ENCODE results near the gene GORASP2.

Gene GORASP2

DNA sequence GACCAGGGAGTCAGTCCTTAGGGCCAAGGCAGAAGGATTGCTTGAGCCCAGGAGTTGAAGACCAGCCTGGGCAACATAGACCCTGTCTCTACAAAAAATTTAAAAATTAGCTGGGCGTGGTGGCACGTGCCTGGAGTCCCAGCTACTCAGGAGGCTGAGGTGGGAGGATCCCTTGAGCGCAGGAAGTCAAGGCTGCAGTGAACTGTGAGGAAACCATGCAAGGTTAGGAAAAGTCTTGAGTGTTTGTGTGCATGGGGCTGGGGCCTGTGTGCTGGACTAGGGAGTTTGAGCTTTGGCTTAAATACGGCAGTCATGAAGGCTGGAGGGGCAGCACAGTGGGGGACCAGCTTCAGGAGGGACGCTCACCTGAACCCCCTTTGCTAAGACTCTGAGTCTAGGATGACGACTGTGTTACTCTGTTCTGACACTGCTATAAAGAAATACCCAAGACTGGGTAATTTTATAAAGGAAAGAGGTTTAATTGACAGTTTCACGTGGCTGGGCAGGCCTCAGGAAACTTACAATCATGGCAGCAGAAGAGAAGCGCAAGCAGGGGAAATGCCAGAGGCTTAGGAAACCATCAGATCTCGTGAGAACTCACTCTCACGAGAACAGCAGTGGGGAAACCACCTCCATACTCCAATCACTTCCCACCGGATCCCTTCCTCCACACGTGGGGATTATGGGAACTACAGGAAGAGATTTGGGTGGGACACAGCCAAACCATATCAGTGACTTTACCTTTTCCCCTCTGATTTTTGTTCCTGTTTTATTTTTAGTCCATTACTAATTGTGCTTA lies 39.4 kb downstream of the GORASP2 start:
- DNase-seq = no peak

DNA sequence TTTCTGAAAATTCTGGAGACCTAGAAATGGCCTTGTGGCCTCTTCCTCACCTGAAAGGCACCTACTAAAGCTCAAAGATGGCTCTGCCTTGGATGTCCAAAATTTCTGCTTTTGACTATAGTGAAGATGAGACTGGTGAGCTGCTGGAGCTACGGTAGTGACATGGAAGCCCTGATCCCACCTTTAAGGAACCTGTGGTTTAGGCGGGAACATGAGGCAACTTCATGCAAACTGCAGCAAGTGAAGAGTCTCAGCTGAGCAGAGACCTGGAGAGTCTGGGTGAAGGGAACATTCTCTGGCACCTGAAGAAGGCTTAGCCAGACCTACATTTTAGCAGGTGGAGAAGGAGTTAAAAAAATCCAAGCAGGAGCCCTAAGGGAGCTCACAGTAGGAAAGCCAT lies 40.0 kb downstream of the GORASP2 start:
- no peak for DNase-seq

DNA sequence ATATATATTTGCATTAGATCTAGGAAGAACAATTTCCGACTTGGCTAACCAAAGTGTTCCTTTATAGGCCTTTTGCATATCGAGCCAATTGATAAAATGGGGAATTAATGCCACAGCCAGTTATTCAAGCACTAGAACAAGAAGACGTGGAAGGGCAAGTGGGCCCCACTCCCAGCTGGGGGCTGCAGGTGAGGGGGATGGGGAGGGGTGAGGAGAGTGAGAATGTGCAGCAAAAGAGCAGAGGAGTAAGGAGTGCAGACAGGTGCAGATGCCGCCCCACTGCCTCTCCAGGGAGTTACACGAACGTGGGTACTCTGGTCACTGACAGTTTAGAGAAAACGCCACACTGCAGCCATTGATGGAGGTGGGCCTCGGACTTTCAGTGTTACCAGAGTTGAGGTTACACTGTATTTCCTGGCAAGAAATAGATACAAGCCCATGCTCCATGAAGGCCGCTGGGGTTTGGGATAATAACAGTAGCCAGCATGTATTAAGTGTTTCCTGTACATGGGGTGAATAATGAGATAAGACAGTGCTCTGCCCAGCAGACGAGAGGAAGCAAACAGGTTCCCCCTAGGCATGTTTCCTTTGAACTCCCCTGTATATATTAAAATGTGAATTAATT lies 40.9 kb downstream of the GORASP2 start:
- DNase-seq = no peak

DNA sequence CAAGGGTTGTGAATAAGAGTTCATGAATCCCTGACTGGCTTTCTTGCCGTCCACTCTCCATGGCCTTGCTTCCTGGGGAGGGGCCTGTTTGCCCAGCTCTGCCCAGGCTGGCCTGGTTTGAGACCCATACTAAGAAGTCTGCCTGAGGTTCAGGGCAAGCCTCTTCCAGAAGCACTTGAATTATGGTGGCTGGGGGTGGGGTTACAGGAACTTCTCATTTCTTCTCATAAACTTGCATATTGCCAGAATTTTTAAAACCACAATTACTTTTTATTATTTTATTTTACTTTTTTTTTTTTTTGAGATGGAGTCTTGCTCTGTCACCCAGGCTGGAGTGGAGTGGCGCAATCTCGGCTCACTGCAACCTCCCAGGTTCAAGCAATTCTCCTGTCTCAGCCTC lies 42.0 kb downstream of the GORASP2 start:
- no peak for DNase-seq

DNA sequence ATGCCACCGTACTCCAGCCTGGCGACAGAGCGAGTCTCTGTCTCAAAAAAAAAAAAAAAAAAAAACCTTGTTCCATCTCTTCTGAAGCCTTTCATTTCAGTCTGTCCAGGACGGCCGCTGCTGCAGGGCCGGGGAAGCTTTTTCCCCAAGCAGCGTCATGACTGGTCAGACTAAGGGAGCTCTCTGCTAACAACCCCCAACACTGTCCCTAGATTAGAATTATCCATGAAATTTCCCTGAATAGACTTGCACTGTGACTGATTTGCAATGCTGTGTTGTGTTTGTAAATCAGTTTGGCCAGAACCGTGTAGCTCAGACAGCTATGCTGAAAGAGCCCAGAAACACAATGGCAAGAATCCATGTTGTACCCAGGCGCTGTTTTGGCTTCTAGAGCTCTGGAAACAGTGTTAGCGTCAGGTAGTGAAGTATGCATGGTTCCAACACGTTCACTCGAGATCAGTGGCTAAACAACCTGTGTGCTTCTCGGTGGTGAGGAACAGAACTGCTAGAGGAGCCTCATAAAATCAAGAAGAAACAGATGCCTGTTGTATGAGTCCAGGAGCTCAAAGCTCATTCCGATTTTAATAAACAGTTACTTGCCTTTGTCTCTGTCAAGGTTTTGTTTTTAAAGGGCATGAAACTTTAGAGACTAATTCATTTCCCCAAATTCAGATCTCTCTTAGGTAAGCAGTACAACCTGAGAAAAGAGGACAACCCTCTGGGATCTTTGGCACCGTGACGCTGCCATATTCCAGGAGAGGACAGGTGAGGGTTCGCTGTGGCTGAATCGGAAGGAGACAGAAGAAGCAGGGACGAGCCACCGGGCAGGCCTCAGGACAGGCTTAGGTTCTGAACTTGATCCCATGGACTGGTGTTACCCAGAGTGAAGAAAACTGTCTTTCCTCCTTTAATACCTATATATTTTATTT lies 43.5 kb downstream of the GORASP2 start:
- DNase-seq = peak; percentile 42

DNA sequence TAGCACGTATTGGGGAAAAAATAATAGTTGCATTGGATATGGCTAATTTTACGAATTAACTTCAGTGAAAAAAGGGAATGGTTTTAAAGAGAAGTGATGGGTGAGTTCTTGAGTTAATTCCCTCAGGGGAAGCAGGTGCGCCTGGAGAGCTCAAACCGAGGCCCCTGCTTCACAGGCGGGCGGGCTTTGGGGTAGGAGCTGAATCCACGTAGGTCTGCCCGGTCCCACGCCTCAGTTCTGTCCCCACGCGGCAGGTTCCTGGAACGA lies 44.1 kb downstream of the GORASP2 start:
- no peak for DNase-seq

DNA sequence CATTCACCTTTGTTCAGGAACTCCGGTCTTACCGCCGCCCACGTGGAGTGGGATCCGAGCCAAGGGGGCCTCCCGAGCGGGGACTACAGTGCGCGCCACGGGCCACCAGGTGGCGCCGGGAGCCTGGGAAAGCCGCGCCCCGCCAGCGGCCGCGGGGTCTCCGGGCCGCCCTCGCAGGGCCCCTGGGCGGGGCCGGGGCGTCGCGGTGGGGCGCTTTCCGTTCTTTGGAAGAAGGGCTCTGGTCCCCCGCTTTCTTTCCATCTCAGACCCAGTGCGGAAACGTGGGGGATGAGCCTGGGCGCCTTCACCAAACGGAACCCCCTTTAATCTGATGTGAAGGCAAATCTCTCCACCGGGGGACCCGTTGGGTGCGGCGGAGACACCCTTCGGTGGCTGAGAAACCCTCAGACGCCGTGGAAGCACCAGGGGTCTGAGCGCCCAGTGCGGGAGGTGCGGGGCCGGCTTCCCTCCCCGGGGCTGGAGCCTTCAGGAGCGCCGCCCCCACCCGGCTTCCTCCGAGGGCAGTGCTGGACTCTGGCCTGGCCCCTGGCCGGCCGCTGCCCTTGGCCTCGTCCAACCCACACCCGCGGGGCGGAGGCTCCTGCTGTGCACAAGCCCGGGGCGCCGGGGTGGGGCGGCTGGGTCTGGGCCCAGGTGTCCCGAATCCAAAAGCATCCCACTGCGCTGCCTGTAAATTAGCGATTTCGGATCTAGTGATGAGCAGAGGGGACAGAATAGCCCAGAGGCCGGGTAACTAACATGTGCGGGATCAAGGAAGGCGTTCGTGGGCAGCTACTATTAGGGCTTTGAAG lies 44.6 kb downstream of the GORASP2 start:
- peak; percentile 91 for DNase-seq

DNA sequence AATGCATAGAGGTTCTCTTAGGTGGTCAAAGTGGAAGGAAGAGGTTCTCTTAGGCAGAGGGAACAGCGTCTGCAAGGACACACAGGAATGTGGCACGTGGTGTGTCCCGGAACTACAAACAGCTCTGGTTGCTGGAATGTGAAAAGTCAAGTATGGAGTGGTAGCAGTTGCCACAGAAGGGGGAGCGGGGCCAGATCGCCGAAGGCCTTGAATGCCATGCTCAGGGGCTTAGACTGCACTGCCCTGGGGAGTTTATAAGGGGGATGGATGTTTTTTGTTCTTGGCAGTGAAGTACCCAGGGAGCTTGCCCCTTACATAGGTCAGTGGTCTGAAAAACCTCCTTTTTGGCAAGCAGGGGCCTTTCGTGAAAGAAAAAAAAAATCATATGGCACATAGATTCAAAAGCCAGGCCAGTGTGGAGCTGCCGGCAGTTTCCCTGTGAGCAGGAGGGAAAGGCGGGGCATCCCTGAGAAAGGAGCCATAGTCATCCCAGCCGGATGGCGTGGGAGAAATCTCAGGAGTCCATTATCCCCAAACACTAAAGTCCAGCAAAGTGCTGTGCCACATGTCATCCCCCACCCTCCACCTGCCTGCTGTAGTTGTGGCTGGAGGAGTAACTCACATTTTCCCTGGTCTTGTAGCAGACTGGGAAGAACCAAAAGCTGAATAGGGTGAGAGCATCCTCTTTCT lies 45.4 kb downstream of the GORASP2 start:
- DNase-seq = peak; percentile 35

DNA sequence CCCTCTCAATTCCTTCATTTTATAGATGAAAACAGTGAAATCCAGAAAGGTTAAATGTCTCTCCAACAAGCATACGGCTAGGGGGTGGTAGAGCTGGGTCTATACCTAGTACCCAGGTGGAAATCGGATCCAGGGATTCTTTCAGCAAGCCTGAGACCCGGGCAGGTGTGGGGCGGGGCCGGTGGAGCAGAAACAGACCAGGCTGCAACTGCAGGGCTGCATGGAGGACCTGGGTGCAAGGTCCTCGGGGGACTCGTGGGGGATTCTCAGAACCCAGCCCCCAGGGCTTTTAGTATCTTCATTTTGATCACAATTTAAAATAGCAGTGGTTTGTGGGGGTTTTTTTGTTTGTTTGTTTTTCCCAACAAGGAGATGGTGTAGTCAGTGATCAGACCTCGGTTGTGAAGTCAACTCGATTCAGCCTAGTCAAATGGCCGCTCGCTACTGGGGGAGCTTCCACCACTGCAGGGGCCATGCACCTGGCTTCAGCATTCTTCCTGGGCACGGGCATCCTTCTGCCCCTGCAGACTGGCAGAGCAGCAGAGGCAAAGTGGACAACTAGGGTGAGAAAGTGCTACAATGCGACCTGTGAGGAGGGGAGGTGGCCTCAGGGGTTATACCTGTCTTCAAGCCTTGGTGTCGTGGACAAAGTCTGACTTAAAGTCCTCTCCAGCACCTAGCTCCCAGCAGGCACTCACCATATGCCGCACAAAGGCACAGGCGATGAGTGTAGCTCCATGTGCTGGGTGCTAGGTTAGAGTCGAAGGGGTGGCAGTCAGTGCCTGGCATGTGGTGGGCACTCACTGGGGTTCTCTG lies 46.3 kb downstream of the GORASP2 start:
- DNase-seq = no peak

DNA sequence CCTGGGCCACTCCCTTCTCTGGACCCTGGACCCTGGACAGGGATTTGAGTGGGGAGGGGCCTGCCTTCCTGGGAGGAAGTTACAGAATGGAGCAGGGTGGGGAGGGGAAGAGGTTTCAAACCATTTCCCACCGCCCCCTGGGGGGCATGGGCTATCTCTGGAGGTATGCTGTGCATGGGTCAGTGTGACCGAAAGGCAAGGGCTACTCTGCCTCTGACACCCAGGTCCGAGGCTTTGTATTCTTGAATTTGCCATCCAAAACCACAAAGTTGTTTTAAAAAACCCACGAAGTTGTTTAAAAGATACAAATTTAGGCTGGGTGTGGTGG lies 46.9 kb downstream of the GORASP2 start:
- no peak for DNase-seq

DNA sequence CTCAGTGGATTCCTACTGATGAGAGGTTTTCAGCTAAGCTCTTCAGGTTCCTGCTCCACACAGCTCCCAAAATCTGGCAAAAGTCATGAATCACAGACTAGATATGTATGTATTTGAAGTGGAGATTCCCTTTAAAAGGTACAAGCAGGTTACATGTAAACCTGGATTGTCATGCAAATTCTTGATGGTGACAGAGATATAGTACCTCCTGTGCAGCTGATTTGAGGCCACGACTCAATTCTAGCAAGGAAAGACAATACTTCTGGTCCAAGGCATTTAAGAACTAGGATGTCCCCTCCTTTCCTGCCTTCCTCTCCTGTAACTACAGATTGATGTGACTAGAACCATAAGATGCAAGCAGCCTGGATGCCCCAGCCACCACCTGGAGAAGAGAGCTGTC lies 55.0 kb downstream of the GORASP2 start:
- DNase-seq = no peak

DNA sequence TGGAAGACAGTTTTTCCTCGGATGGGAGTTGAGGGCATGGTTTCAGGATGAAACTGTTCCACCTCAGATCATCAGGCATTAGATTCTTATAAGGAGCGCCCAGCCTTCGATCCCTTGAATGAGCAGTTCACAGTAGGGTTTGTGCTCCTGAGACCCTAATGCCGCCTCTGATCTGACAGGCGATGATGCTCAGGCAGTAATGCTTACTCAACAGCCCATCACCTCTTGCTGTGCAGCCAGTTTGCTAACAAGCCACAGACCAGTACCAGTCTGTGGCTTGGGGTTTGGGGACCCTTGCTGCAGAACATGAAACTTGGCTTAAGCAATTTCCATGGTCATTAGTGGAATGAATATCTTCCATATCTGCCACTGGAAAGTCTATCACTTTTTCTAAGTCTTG lies 56.4 kb downstream of the GORASP2 start:
- no peak for DNase-seq

DNA sequence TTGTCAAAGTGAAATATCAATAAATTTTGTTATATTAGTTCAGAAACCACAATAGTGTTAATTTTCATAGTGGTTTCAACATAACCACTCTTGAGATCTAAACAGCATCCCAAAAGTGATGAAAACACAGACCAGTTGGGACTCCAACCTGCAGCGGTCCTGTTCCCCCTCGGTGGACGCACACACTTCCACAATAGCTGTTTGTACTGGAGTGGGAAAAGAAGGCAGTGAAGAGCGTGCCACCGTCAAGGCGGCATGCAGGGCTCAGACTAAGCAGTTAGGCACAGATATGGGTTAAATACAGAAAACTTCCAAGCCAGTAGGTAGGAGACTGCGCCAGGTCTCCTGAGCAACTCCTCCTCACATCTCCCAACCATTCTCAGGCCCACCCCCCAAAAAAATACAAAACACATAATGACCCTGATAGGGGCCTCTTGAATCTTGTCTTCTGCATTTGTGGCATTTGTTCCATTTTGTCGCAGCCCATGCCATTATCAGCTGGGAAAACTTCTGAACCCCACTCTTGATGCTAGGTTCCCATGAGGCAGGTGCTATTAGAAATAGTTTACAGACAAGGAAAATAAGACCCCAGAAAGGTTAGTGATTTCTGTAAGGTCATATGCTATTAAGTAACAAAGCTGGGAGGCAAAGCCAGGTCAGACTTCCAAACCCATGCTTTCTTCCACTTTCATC lies 57.7 kb downstream of the GORASP2 start:
- DNase-seq = no peak

DNA sequence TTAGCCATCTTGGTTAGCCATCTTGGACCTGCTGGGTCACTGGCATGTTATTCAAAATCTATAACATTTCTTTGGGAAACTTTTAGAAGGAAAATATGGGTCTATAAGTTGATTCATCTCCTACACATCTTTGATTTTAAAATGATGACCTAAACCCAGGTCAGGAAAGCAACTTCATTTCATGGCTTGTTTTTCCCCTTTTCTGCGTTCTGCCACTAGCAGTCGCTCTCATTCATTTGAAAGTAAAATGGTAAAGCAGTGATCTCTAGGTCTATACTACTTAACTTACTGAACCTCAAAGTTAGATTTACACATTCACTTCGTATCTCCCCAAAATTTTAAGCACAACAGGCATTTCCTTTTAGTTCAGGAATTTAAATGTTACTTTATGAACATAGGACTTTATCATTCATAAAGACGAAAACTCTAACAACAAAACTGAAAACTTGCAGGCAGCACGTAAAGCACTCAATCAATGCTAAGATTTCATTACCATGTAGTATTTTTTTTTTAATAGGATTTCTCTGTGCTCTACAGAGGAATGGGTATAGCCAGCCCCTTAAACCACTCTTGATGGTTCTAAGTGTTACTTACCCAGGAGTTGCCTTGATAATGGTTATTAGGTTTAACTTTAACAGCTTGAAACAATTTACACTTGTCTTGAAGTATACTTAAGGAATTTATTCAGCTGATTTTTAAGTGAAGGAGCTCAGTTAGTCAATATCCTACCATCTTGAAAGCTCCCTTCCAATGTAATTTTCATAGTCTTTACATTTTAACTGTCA lies 62.5 kb downstream of the GORASP2 start:
- no peak for DNase-seq

DNA sequence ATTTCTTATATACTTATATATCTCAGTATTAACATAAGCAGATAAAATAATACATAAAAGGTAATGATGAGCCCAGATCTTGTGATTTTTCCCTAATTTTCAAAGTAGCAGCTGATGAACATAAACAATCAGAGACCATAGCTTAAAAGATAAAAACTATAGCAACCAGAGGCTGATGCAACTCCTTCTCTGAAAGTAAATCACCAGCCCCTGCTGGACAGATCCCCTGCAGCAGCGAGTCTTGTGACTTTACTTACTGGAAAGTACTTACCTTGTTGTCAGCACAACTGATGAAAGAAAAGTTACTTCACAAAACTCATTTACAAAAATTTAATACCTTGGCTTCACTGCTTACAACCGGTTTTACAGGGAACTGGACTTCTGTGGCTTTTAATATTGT lies 67.3 kb downstream of the GORASP2 start:
- no peak for DNase-seq

DNA sequence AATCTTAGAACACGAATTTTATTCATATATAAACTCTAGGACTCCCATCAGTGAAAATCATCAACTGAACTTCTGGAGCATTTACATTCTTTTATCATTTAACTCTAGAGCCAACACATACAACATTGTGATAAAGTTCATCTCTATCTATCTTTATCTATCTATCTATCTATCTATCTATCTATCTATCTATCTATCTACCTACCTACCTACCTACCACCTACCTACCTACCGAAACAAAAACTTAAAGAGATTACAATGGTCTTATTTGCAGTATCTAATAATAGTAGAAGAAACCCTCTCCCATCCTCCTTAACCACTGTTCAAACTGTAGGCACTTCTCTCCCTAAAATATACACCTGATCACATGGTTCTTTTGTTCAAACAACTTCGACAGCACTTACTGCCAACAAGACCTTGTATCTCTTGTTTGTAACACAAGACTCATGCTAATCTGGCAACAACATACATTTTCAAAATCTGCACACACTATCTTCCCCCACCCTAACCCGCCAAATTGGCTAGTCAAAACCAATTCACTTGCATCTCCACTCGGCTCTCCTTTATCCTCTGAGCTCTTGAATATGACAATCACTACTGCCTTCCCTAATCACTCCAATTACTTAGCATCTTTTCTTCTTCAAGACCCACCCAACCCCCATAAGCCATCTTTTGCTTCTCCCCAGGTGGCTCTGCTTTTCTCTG lies 69.0 kb downstream of the GORASP2 start:
- no peak for DNase-seq

DNA sequence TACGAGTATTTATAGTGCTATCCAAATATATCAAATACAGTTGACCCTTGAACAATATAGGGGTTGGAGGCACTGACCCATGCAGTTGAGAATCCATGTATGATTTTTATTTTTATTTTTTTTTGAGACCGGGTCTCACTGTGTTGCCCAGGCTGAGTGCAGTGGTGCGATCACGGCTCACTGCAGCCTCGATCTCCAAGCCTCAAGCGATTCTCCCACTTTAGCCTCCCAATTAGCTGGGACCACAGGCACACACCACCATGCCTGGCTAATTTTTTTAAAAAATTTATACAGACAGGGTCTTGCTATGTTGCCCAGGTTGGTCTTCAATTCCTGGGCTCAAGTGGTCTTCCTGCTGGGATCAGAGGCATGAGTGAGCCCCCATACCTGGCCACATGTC lies 70.6 kb downstream of the GORASP2 start:
- DNase-seq = no peak

DNA sequence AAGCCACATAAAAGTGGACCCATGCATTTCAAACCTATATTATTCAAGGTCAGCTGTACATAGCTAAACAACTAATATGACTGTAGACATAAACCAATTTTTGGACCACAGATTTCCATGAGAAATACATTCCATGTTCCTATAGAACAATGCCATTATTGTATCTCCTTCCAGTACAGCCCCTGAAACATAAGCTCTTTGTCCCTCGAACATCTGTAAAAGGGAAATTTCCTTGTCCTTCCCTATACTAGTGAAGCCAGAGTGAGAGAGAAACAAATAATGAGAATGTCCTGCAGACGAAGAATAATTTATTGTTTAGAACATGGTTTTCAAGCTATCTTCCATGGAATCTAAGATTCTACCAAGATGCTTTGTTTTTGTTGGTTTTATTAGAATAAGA lies 75.3 kb downstream of the GORASP2 start:
- no peak for DNase-seq

DNA sequence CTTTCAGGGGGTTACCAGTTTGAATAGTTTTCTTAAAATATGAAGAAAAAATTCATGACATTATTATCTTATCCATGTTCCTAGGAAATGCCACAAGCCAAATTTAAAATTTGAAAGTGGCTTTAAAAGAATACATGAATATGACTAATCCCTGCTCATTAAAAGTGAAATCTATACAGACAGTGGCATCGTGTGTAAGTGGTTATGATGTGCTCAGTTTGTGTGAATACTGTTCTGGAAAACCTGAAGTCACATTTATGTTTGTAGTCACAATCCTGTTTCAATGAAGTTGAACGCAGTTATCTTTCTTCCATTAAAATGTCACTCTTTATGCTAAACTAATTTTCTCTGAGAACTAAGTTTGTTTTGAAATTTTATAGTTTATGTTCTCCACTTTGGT lies 75.8 kb downstream of the GORASP2 start:
- no peak for DNase-seq
